Prostate gland (tissue), 2 donors: ENCODE data around the gene PFDN6. TPM values are rescaled to one million over a fixed set of nuclear protein-coding genes. Genes with fewer than 3 reads are reported as not detected.
A peak's percentile ranks its signal among the peaks of the same experiment; 100 is the strongest.
"Not testable (repeated sequence)": the region's sequence is repeated elsewhere in the genome, so short reads cannot be mapped to it uniquely, and the experiment has no call there.

Source experiments
- DNase-seq: peaks from one replicate; pipeline ENCODE4 v3.0.0-alpha.2; 2019; ENCODE audit warnings: low spot score
- H3K27ac ChIP-seq, 2 donors: fragments of 200-600 bp; sonication (generic); 2 replicates each; pipeline ENCODE4 v1.5.1; 2017 to 2019
- H3K27me3 ChIP-seq: fragments of 200-600 bp; sonication (generic); replicated peaks from 2 replicates; pipeline ENCODE4 v1.5.1; 2019; ENCODE audit not compliant: insufficient read depth
- H3K36me3 ChIP-seq, 2 donors: fragments of 200-600 bp; sonication (generic); 1 replicate in 1 of 2; 2 replicates in 1 of 2; pipeline versions ENCODE4 v1.5.1 to v1.8.1; 2017 to 2019
- H3K4me1 ChIP-seq: fragments of 200-600 bp; sonication (generic); replicated peaks from 2 replicates; pipeline ENCODE4 v1.5.1; 2019
- H3K4me3 ChIP-seq, 2 donors: fragments of 200-600 bp; sonication (generic); 2 replicates each; pipeline ENCODE4 v1.5.1; 2017 to 2019
- H3K9me3 ChIP-seq: fragments of 200-600 bp; sonication (generic); 2 replicates; pipeline ENCODE4 v1.5.1; 2017
- POLR2A ChIP-seq: fragments of 450-650 bp; IDR thresholded peaks from one replicate; pipeline ENCODE4 v1.6.1; 2016; ENCODE audit warnings: antibody characterized with exemption, mild to moderate bottlenecking
- POLR2AphosphoS5 ChIP-seq: sonication (generic); formaldehyde crosslinking; IDR thresholded peaks from one replicate; pipeline ENCODE4 v1.6.1; 2017; ENCODE audit warnings: antibody characterized with exemption
- WGBS: methylation state at CpG from one replicate; pipeline ENCODE4 v1.1.5; 2018; 5-methylcytosine and 5-hydroxymethylcytosine counted together
- intact Hi-C: fragments of 100-400 bp; cut with DNase I; formaldehyde crosslinking; loops from one replicate; pipeline ENCODE4 v1.14.2; 2022
- total RNA-seq, 2 donors: library from RNA; depleted of rRNA; stranded (reverse); fragments of >200 nt; gene quantifications; one replicate each; pipeline ENCODE4 v1.1.0, GENCODE V29; 2016
- TF ChIP-seq, protein P1 (sequence below), 4 experiments: fragments of 200-600 bp in 2 of 4; fragments of 450-650 bp in 2 of 4; sonication (generic) in 2 of 4; IDR thresholded peaks; 1 replicate in 3 of 4; 2 replicates in 1 of 4; pipeline ENCODE4 v1.5.1; 2016 to 2019; ENCODE audit warnings: antibody characterized with exemption in 4 of 4, mild to moderate bottlenecking in 2 of 4, moderate library complexity in 2 of 4

The PFDN6 gene
- total RNA-seq, 2 donors from 2014 or later = 24.1 to 59.7 TPM

DNA sequence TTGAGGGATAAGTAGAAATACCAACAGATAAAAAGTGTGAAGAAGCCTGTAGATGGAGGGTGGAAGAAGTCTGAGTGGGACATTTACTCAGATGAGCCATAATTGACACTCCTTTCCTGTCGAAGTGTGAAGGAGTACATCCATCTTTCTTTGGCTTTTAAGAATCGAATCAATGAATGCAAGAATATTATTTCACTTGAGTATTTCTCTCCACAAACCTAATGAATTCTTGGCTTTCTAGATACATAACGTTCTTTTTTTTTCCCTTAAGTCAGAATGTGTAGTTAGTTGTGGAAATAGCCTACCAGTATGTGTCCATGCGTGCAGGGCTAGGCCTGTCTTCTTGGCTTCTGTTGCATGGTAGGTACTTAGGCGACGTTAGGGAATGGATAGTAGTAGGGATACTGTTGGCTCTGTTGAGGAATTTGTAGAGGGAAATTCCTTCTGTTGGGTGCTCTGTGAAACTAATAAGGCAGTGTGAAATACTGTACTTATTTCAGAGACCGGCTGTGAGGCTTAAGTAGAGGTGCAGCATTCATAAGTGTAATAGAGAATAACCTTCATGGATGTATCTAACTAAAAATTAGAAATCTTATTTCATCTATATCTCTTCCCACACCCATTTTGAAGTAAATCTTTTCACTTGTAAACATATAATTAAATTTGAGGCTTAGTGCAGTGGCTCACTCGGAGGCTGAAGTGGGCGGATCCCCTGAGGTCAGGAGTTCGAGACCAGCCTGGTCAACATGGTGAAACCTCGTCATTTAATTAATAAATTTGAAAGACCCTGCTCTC is 16.1 kb upstream of the PFDN6 start:
- Histone ChIP-seq H3K27ac (peak overlapping the region in 1 of 2 donors; percentile 93), H3K4me3 (peak overlapping the region; percentile 65 to 91)
- WGBS = 58% methylated on average over 11 of the region's 11 CpGs

DNA sequence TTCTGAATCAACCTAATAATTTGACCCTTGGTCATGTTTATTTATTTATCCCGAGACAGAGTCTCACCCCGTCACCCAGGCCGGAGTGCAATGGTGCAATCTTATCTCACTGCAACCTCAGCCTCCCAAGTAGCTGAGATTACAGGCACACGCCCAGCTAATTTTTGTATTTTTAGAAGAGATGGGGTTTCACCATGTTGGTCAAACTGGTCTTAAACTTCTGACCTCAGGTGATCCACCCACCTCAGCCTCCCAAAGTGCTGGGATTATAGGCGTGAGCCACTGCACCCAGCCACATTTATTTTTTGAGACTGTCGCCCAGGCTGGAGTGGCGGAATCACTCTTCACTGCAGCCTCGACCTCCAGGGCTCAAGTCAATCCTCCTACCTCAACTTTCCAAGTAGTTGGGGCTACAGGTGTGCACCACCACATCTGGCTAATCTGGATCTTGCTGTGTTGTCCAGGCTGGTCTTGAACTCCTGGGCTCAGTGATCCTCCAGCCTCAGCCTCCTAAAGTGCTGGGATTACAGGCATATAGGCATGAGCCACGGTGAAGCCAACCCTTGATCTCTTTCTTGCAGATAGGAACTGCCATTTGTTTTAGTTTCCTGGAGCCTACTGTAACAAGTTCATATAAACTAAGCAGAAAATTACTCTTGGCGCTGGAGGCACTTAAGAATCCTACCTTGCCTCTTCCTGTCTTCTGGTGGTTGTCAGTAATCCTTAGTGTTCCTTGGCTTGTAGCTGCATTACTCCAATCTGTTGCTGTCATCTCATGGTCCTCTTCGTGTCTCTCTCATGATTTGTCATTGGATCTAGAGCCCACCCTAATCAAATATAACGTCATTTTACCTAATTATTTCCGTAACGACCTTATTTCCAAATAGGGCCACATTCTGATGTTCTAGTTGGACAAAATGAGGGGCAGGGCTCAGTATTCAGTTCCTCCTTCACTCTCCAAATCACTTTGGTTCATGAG is 15.2 kb upstream of the PFDN6 start:
- WGBS = 76% methylated on average over 14 of the region's 14 CpGs
- peaks cover 28% of the 10 kb centered on the region for H3K4me1 ChIP-seq
- no peak overlapping the region for H3K27ac ChIP-seq
- H3K9me3 ChIP-seq = no peaks in the 10 kb centered on the region
- intact Hi-C loops = loop anchor here (2.0 kb wide), 1 partner anchor 25 kb away; the partner anchor contains the start of gene RGL2
- H3K36me3 ChIP-seq = no peaks in the 10 kb centered on the region
- no peak overlapping the region for H3K4me3 ChIP-seq
- H3K27me3 ChIP-seq = no peaks in the 10 kb centered on the region
- DNase-seq = no peak
- TF ChIP-seq, protein P1, sequence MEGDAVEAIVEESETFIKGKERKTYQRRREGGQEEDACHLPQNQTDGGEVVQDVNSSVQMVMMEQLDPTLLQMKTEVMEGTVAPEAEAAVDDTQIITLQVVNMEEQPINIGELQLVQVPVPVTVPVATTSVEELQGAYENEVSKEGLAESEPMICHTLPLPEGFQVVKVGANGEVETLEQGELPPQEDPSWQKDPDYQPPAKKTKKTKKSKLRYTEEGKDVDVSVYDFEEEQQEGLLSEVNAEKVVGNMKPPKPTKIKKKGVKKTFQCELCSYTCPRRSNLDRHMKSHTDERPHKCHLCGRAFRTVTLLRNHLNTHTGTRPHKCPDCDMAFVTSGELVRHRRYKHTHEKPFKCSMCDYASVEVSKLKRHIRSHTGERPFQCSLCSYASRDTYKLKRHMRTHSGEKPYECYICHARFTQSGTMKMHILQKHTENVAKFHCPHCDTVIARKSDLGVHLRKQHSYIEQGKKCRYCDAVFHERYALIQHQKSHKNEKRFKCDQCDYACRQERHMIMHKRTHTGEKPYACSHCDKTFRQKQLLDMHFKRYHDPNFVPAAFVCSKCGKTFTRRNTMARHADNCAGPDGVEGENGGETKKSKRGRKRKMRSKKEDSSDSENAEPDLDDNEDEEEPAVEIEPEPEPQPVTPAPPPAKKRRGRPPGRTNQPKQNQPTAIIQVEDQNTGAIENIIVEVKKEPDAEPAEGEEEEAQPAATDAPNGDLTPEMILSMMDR (IDR thresholded peaks at IDR 0.05) = no peak
- TF ChIP-seq POLR2A (no peak), POLR2AphosphoS5 (no peak)

More for the DNA sequence above, 16.1 kb upstream of the PFDN6 start:
- H3K9me3 ChIP-seq = no peaks in the 10 kb centered on the region
- peaks cover 28% of the 10 kb centered on the region for H3K4me1 ChIP-seq
- H3K36me3 ChIP-seq = peaks cover 0 to under 1% of the 10 kb centered on the region in 2 donors
- intact Hi-C loops = loop anchor here (2.0 kb wide), 1 partner anchor 25 kb away; the partner anchor contains the start of gene RGL2
- no peak for DNase-seq
- TF ChIP-seq, protein P1 (IDR thresholded peaks at IDR 0.05) = no peak
- TF ChIP-seq POLR2AphosphoS5 (no peak), POLR2A (no peak)
- H3K27me3 ChIP-seq = no peaks in the 10 kb centered on the region

DNA sequence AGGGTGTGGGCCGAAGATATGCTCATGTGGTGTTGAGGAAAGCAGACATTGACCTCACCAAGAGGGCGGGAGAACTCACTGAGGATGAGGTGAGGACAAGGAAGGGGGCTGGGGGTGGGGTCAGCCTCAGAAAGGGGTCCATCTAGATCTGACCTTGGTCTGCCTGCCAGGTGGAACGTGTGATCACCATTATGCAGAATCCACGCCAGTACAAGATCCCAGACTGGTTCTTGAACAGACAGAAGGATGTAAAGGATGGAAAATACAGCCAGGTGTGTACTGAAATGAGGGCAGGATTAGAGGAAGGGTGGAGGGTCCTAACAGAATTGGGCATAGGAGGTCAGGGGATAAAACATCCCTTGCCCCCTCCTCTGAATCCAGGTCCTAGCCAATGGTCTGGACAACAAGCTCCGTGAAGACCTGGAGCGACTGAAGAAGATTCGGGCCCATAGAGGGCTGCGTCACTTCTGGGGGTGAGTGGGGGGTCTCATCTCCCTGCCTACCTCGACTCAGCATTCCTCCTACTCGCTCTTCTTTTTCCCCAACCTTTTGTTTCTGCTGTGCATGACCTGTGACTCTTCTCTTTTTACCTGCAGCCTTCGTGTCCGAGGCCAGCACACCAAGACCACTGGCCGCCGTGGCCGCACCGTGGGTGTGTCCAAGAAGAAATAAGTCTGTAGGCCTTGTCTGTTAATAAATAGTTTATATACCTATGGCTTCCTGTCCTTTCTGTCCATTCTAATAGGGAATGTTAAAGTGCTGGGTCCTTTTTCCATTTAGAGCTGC is 13.4 kb upstream of the PFDN6 start:
- H3K9me3 ChIP-seq, intact Hi-C loops, H3K27me3 ChIP-seq, H3K36me3 ChIP-seq, DNase-seq: not testable (repeated sequence)
- WGBS = 83% methylated on average over 16 of the region's 16 CpGs
- peak overlapping the region; percentile 87 for H3K27ac ChIP-seq
- H3K4me3 ChIP-seq = peak overlapping the region in 1 of 2 donors; percentile 74
- H3K4me1 ChIP-seq = peaks cover 28% of the 10 kb centered on the region

DNA sequence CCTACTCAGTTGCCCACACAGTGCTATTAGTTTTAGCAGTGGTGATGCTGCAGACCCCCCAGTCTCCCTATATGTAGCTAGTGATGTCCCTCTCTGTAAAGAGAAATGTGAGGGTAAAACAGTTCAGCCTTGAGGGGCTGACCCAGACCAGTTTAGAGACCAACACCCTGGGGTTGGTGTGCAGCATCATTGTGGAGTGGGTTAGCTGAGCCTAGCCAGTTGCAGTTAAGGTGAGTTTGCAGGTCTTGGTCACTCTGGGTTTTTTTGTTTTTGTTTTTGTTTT is 12.9 kb upstream of the PFDN6 start:
- peaks cover 28% of the 10 kb centered on the region for H3K4me1 ChIP-seq
- H3K27ac ChIP-seq = peak overlapping the region; percentile 87
- no peaks in the 10 kb centered on the region for H3K36me3 ChIP-seq
- H3K4me3 ChIP-seq = peak overlapping the region; percentile 55 to 74
- TF ChIP-seq POLR2A (no peak), POLR2AphosphoS5 (no peak)
- TF ChIP-seq, protein P1 (IDR thresholded peaks at IDR 0.05) = no peak
- DNase-seq = no peak
- no peaks in the 10 kb centered on the region for H3K9me3 ChIP-seq
- intact Hi-C loops = no loop called here
- H3K27me3 ChIP-seq = no peaks in the 10 kb centered on the region
